HUES6 (cell line): ENCODE results near the gene KYNU.
"Not testable (repeated sequence)": the region's sequence is repeated elsewhere in the genome, so short reads cannot be mapped to it uniquely, and the experiment has no call there.

ENCODE experiments used
- H3K27ac ChIP-seq: 2 replicates; pipeline ENCODE4 v1.7.0; 2013; ENCODE audit warnings: low read depth, mild to moderate bottlenecking, low read length, inconsistent platforms
- H3K27me3 ChIP-seq: 2 replicates; pipeline ENCODE4 v1.6.1; 2013; ENCODE audit warnings: low read length; ENCODE audit not compliant: control insufficient read depth, insufficient read depth
- H3K36me3 ChIP-seq: 2 replicates; pipeline ENCODE4 v1.6.1; 2013; ENCODE audit warnings: low read length; ENCODE audit not compliant: control insufficient read depth, insufficient read depth
- H3K4me1 ChIP-seq: 2 replicates; pipeline ENCODE4 v1.6.1; 2013; ENCODE audit warnings: low read length; ENCODE audit not compliant: control insufficient read depth, insufficient read depth
- H3K4me3 ChIP-seq: 2 replicates; pipeline ENCODE4 v1.5.1; 2013; ENCODE audit warnings: low read depth, low read length
- H3K9ac ChIP-seq: one replicate; pipeline ENCODE4 v1.6.1; 2013; ENCODE audit warnings: mild to moderate bottlenecking, low read length
- H3K9me3 ChIP-seq: 2 replicates; pipeline ENCODE4 v1.6.1; 2013; ENCODE audit warnings: low read depth, low read length; ENCODE audit not compliant: control insufficient read depth, insufficient read depth

KYNU gene

DNA sequence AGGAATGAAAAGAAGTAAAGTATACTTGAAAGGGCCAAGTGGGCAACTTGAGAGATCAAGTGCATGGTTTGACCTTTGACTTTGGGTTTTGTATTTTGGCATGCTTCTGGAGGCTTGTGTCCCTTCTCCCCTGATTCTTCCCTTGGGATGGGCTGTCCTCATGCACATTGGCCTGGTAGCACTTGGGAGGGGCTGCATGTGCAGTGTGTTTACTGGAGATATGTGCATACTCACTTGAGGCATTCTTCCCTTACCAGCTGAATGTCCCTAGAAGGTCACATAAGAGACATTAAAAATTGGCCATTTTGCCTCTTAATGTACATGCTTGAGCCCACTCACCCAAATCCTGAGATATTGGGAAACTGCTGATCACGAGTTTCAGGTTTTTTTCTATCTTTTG lies 65.2 kb downstream of the KYNU start:
- Histone ChIP-seq H3K9me3 (no peaks in the 10 kb centered on the region), H3K4me1 (peaks cover 7% of the 10 kb centered on the region; the same call in 1 of the 2 replicates), H3K36me3 (no peaks in the 10 kb centered on the region), H3K27me3 (no peaks in the 10 kb centered on the region), H3K9ac (no peak overlapping the region), H3K27ac (no peak overlapping the region), H3K4me3 (no peak overlapping the region)

DNA sequence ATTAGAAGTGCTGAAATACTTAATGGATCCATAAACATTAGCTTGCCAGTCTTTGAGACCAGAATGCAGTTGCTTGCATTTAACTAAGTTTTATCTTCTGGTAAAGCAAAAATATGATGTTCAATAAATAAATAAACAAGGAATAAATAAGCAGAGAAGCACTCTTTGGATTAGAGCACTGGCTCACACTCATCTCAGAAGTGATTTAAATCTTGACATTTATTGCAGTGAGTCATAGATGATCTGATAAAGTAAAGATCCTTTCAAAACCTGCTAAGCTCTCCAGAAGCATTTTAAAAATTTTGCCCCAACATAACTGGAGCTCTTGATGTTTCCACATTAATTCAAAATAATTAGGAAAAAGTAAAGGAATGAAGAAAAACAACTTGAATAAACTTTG lies 66.8 kb downstream of the KYNU start:
- Histone ChIP-seq H3K36me3 (no peaks in the 10 kb centered on the region; the same call in 1 of the 2 replicates), H3K4me3 (no peak overlapping the region), H3K9ac (no peak overlapping the region), H3K9me3 (peaks cover 14% of the 10 kb centered on the region), H3K27ac (no peak overlapping the region), H3K4me1 (peaks cover 7% of the 10 kb centered on the region; the same call in 1 of the 2 replicates), H3K27me3 (no peaks in the 10 kb centered on the region)

GRCh38 chr2:142944721-142945120 lies 67.3 kb downstream of the KYNU start:
- H3K9me3 ChIP-seq: peaks cover 19% of the 10 kb centered on the region
- no peak overlapping the region for H3K9ac ChIP-seq
- H3K4me1 ChIP-seq: peaks cover 7% of the 10 kb centered on the region; the same call in 1 of the 2 replicates
- H3K27ac ChIP-seq: no peak overlapping the region
- H3K36me3 ChIP-seq: no peaks in the 10 kb centered on the region; the same call in 1 of the 2 replicates
- H3K4me3 ChIP-seq: no peak overlapping the region
- no peaks in the 10 kb centered on the region for H3K27me3 ChIP-seq

GRCh38 chr2:142946941-142947340 lies 69.5 kb downstream of the KYNU start:
- Histone ChIP-seq H3K4me1 (no peaks in the 10 kb centered on the region), H3K9ac (no peak overlapping the region), H3K27ac (no peak overlapping the region), H3K9me3 (peaks cover 32% of the 10 kb centered on the region), H3K36me3 (no peaks in the 10 kb centered on the region; the same call in 1 of the 2 replicates), H3K4me3 (no peak overlapping the region), H3K27me3 (no peaks in the 10 kb centered on the region)

- not testable (repeated sequence) for H3K4me1 ChIP-seq, H3K36me3 ChIP-seq, H3K9ac ChIP-seq, H3K27ac ChIP-seq, H3K27me3 ChIP-seq, H3K4me3 ChIP-seq
- peaks cover 32% of the 10 kb centered on the region for H3K9me3 ChIP-seq
Measured at GRCh38 chr2:142948723-142949122, 71.3 kb downstream of the KYNU start.

- not testable (repeated sequence) for H3K27me3 ChIP-seq, H3K27ac ChIP-seq
Measured at GRCh38 chr2:142950323-142950722, 72.9 kb downstream of the KYNU start.

DNA sequence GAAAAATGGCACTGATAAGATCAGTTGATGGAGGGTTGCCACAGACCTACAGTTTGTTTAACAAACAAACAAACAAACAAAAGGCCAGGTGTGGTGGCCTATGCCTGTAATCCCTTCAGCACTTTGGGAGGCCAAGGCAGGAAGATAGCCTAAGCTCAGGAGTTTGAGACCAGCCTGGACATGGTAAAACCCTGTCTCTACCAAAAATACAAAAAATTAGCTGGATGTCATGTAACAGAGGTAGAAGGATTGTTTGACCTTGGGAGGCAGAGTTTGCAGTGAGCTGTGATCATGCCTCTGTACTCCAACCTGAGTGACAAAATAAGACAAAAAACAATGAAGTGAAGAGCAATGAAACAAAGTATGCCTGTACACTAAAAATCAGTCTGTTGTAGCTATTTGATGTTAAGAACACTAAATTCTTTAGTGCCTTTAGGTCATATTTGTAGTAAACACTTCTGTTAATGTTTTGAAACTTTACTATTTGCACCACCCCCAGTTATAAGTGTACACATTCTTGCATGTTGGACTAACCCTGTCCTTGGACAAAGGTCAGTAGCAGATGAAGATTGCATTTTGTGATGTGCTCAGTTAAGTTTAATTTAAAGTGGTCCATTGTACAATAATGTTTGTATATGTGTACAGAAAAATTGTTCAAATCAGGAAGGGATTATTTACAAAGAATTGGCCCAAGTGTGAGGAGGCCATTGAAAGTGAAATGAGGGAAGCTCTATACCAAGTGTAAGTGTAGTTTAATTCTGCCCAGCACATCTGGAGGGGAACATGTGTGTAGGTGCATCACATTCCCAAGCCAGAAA lies 73.9 kb downstream of the KYNU start:
- no peaks in the 10 kb centered on the region for H3K4me1 ChIP-seq
- H3K9ac ChIP-seq: no peak overlapping the region
- no peak overlapping the region for H3K27ac ChIP-seq
- H3K36me3 ChIP-seq: no peaks in the 10 kb centered on the region; the same call in 1 of the 2 replicates
- H3K27me3 ChIP-seq: no peaks in the 10 kb centered on the region
- no peak overlapping the region for H3K4me3 ChIP-seq
- peaks cover 32% of the 10 kb centered on the region for H3K9me3 ChIP-seq

More at GRCh38 chr2:142950323-142950722, 72.9 kb downstream of the KYNU start:
- H3K9me3 ChIP-seq: peaks cover 32% of the 10 kb centered on the region
- not testable (repeated sequence) for H3K36me3 ChIP-seq, H3K4me1 ChIP-seq, H3K4me3 ChIP-seq, H3K9ac ChIP-seq

DNA sequence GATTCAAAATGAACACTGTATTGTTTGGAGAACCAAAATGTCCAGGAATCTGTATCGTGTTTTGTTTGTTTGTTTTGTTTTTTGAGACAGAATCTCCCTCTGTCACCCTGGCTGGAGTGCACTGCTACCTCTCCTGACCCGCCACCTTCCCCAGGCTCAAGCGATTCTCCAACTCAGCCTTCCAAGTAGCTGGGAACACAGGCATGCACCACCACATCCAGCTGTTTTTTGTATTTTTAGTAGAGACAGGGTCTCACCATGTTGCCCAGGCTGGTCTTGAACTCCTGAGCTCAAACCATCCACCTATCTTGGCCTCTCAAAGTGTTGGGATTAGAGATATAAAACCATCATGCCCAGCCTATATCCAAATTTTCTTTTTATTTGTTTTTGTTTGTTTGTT lies 74.6 kb downstream of the KYNU start:
- no peak overlapping the region for H3K4me3 ChIP-seq
- H3K36me3 ChIP-seq: no peaks in the 10 kb centered on the region; the same call in 1 of the 2 replicates
- H3K9ac ChIP-seq: no peak overlapping the region
- H3K27me3 ChIP-seq: no peaks in the 10 kb centered on the region
- no peak overlapping the region for H3K27ac ChIP-seq
- no peaks in the 10 kb centered on the region for H3K4me1 ChIP-seq
- H3K9me3 ChIP-seq: peaks cover 32% of the 10 kb centered on the region

- Histone ChIP-seq H3K9ac (no peak overlapping the region), H3K27ac (no peak overlapping the region), H3K4me3 (no peak overlapping the region), H3K9me3 (peaks cover 31% of the 10 kb centered on the region), H3K36me3 (no peaks in the 10 kb centered on the region; the same call in 1 of the 2 replicates), H3K4me1 (no peaks in the 10 kb centered on the region), H3K27me3 (no peaks in the 10 kb centered on the region)
Measured at GRCh38 chr2:142952793-142953494, 75.5 kb downstream of the KYNU start.

GRCh38 chr2:142954493-142954892 lies 77.0 kb downstream of the KYNU start:
- no peaks in the 10 kb centered on the region for H3K27me3 ChIP-seq
- no peaks in the 10 kb centered on the region for H3K4me1 ChIP-seq
- H3K9ac ChIP-seq: no peak overlapping the region
- H3K36me3 ChIP-seq: no peaks in the 10 kb centered on the region
- no peak overlapping the region for H3K4me3 ChIP-seq
- H3K9me3 ChIP-seq: peaks cover 16% of the 10 kb centered on the region
- no peak overlapping the region for H3K27ac ChIP-seq

DNA sequence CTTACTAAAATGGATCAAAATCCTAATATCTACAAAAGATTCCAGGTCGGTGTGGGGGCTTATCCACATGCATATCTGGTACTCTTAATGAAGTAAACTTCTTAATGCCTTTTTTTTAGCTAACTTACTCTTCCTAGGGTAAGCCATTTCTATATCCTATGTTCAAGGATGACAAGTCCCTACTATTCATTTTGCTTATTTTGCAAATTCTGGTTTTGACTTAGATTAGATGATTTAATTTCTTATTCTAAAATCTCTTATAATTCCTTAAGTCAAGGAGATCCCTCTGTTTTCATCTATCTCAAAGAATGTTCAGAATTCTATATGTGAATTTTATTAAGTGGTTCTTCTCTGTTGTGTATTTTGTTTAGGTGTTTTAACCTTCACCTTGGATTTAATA lies 79.7 kb downstream of the KYNU start:
- H3K9me3 ChIP-seq: no peaks in the 10 kb centered on the region; the same call in 1 of the 2 replicates
- no peak overlapping the region for H3K27ac ChIP-seq
- H3K4me3 ChIP-seq: no peak overlapping the region
- H3K36me3 ChIP-seq: no peaks in the 10 kb centered on the region
- no peaks in the 10 kb centered on the region for H3K27me3 ChIP-seq
- no peak overlapping the region for H3K9ac ChIP-seq
- no peaks in the 10 kb centered on the region for H3K4me1 ChIP-seq
